ENCODE results near the gene MEX3B.
"Not testable (repeated sequence)": the region's sequence is repeated elsewhere in the genome, so short reads cannot be mapped to it uniquely, and the experiment has no call there.

MEX3B gene

DNA sequence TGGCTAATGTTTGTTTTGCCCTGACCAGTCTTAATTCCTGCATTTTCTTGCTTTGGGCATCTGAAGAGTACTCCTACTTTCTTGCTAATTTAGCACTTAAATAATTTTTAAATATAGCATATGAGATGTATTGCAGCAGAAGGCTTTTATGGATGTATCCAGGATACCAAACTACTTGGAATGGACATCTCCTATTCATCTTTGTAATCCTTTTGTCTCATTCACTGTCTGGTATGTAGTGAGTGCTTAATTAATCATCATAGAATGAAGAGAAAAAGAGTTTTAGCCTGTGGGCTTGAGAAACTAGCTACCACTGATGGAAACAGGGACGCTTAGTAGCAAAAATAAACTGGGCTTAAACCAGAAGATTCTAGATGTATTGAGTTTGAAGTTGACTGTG, 40.6 kb downstream of the MEX3B start:
- no peak for DNase-seq (ENCODE audit: low read depth in 2 of 2)

DNA sequence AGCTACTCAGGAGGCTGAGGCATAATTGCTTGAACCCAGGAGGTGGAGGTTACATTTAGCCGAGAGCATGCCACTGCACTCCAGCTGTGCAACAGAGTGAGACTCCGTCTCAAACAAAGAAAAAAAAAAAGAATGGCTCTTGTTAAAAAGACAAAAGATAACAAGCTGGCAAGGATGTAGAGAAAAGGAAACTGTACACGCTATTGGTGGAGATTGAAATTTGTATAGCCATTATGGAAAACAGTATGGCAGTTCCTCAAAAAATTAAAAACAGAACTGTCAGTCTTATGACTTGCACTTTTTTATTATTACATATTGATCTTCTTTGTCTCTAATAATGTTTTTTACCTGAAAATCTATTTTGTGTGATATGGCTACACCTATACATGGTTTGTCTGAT, 41.9 kb downstream of the MEX3B start:
- no peak for DNase-seq (ENCODE audit: low read depth in 2 of 2)

DNA sequence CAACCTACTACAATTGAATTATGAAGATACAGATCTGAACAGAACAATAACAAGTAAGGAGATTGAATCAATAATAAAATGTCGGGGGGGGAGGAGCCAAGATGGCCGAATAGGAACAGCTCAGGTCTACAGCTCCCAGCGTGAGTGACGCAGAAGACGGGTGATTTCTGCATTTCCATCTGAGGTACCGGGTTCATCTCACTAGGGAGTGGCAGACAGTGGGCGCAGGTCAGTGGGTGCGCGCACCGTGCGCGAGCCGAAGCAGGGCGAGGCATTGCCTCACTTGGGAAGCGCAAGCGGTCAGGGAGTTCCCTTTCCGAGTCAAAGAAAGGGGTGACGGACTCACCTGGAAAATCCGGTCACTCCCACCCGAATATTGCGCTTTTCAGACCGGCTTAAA, 50.7 kb downstream of the MEX3B start:
- DNase-seq (ENCODE audit: low read depth in 2 of 2) = not testable (repeated sequence)

DNA sequence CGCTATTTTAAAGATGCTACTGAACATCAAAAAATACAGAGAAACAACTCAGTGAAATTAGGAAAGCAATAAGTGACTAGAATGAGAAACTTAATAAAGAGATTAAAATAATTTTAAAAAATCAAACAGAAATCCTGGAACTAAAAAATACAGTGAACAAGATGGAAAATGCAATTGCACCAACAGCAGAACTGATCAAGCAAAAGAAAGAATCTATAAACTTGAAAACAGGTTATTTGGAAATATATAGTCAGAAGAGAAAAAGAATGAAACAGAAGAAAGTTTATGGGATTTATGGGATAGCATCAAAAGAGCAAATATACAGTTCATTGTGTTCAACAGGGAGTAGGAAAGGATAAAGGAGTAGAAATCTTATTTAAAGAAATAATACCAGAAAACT, 53.3 kb downstream of the MEX3B start:
- DNase-seq (ENCODE audit: low read depth in 2 of 2) = no peak
